ENCODE measurements around the gene SRR. TPM values are rescaled to one million over a fixed set of nuclear protein-coding genes. Genes with fewer than 3 reads are reported as not detected.

Gene SRR
- total RNA-seq, 1 experiment from 2014 or later: 13.3 TPM

- Histone ChIP-seq H3K79me2 (ENCODE audit: low read length) (peaks cover 19% of the 10 kb centered on the region), H3K36me3 (ENCODE audit: insufficient read depth, low read length) (no peaks in the 10 kb centered on the region), H3K4me1 (ENCODE audit: low read length) (peaks cover 3% of the 10 kb centered on the region; the same call in 1 of the 2 replicates), H4K20me1 (ENCODE audit: insufficient read depth, low read depth, low read length) (no peaks in the 10 kb centered on the region), H3K27me3 (ENCODE audit: low read length) (no peaks in the 10 kb centered on the region), H3K27ac (ENCODE audit: low read length) (no peak overlapping the region), H3K9ac (ENCODE audit: low read length) (no peak overlapping the region), H2AFZ (ENCODE audit: low read length) (no peak overlapping the region), H3K9me3 (ENCODE audit: low read length) (no peaks in the 10 kb centered on the region), H3K4me3 (ENCODE audit: low read length) (no peak overlapping the region), H3K9me2 (replicated peaks; ENCODE audit: insufficient read depth, low read length) (no peaks in the 10 kb centered on the region), H3K4me2 (ENCODE audit: low read depth, low read length, poor library complexity, severe bottlenecking) (no peak overlapping the region)
- DNase-seq: no peak
These were observed 54.2 kb downstream of the SRR start for GRCh38 chr17:2357931-2358434.

- Histone ChIP-seq H3K36me3 (ENCODE audit: insufficient read depth, low read length) (no peaks in the 10 kb centered on the region), H3K9me3 (ENCODE audit: low read length) (no peaks in the 10 kb centered on the region)
These were observed 57.4 kb downstream of the SRR start for GRCh38 chr17:2361010-2361760.

GRCh38 chr17:2362016-2362415, 58.3 kb downstream of the SRR start:
- no peaks in the 10 kb centered on the region for H3K36me3 ChIP-seq (ENCODE audit: insufficient read depth, low read length)

More at GRCh38 chr17:2361010-2361760, 57.4 kb downstream of the SRR start:
- peaks cover 10% of the 10 kb centered on the region; the same call in 1 of the 2 replicates for H3K79me2 ChIP-seq (ENCODE audit: low read length)
- no peak for DNase-seq
- no peaks in the 10 kb centered on the region for H3K4me1 ChIP-seq (ENCODE audit: low read length)
- no peak overlapping the region for H2AFZ ChIP-seq (ENCODE audit: low read length)
- H3K9me2 ChIP-seq (replicated peaks; ENCODE audit: insufficient read depth, low read length): no peaks in the 10 kb centered on the region
- no peak overlapping the region for H3K4me2 ChIP-seq (ENCODE audit: low read depth, low read length, poor library complexity, severe bottlenecking)
- H3K27ac ChIP-seq (ENCODE audit: low read length): no peak overlapping the region
- no peak overlapping the region for H3K4me3 ChIP-seq (ENCODE audit: low read length)
- no peak overlapping the region for H3K9ac ChIP-seq (ENCODE audit: low read length)
- H3K27me3 ChIP-seq (ENCODE audit: low read length): no peaks in the 10 kb centered on the region
- H4K20me1 ChIP-seq (ENCODE audit: insufficient read depth, low read depth, low read length): no peaks in the 10 kb centered on the region

GRCh38 chr17:2362416-2362815, 58.7 kb downstream of the SRR start:
- no peak overlapping the region for H3K27ac ChIP-seq (ENCODE audit: low read length)
- no peaks in the 10 kb centered on the region for H3K27me3 ChIP-seq (ENCODE audit: low read length)
- no peaks in the 10 kb centered on the region for H3K36me3 ChIP-seq (ENCODE audit: insufficient read depth, low read length)
- H3K4me1 ChIP-seq (ENCODE audit: low read length): no peaks in the 10 kb centered on the region
- no peak overlapping the region for H2AFZ ChIP-seq (ENCODE audit: low read length)
- H3K4me2 ChIP-seq (ENCODE audit: low read depth, low read length, poor library complexity, severe bottlenecking): no peak overlapping the region
- H3K9ac ChIP-seq (ENCODE audit: low read length): no peak overlapping the region
- DNase-seq: no peak
- H3K4me3 ChIP-seq (ENCODE audit: low read length): no peak overlapping the region
- H4K20me1 ChIP-seq (ENCODE audit: insufficient read depth, low read depth, low read length): no peaks in the 10 kb centered on the region
- H3K79me2 ChIP-seq (ENCODE audit: low read length): peaks cover 5% of the 10 kb centered on the region; the same call in 1 of the 2 replicates
- H3K9me2 ChIP-seq (replicated peaks; ENCODE audit: insufficient read depth, low read length): no peaks in the 10 kb centered on the region
- H3K9me3 ChIP-seq (ENCODE audit: low read length): no peaks in the 10 kb centered on the region

More at GRCh38 chr17:2362016-2362415, 58.3 kb downstream of the SRR start:
- Histone ChIP-seq H3K79me2 (ENCODE audit: low read length) (peaks cover 8% of the 10 kb centered on the region; the same call in 1 of the 2 replicates), H3K9ac (ENCODE audit: low read length) (no peak overlapping the region), H3K27me3 (ENCODE audit: low read length) (no peaks in the 10 kb centered on the region), H3K9me2 (replicated peaks; ENCODE audit: insufficient read depth, low read length) (no peaks in the 10 kb centered on the region), H4K20me1 (ENCODE audit: insufficient read depth, low read depth, low read length) (no peaks in the 10 kb centered on the region), H3K4me3 (ENCODE audit: low read length) (no peak overlapping the region), H3K4me2 (ENCODE audit: low read depth, low read length, poor library complexity, severe bottlenecking) (no peak overlapping the region), H2AFZ (ENCODE audit: low read length) (no peak overlapping the region), H3K27ac (ENCODE audit: low read length) (no peak overlapping the region), H3K9me3 (ENCODE audit: low read length) (no peaks in the 10 kb centered on the region), H3K4me1 (ENCODE audit: low read length) (no peaks in the 10 kb centered on the region)
- no peak for DNase-seq

GRCh38 chr17:2362881-2363280, 59.1 kb downstream of the SRR start:
- no peaks in the 10 kb centered on the region for H3K9me2 ChIP-seq (replicated peaks; ENCODE audit: insufficient read depth, low read length)
- H3K4me3 ChIP-seq (ENCODE audit: low read length): no peak overlapping the region
- peaks cover 4% of the 10 kb centered on the region; the same call in 1 of the 2 replicates for H3K79me2 ChIP-seq (ENCODE audit: low read length)
- H2AFZ ChIP-seq (ENCODE audit: low read length): no peak overlapping the region
- H3K4me1 ChIP-seq (ENCODE audit: low read length): no peaks in the 10 kb centered on the region
- no peak overlapping the region for H3K27ac ChIP-seq (ENCODE audit: low read length)
- H3K9ac ChIP-seq (ENCODE audit: low read length): no peak overlapping the region
- H3K4me2 ChIP-seq (ENCODE audit: low read depth, low read length, poor library complexity, severe bottlenecking): no peak overlapping the region
- H3K9me3 ChIP-seq (ENCODE audit: low read length): no peaks in the 10 kb centered on the region
- no peaks in the 10 kb centered on the region for H3K27me3 ChIP-seq (ENCODE audit: low read length)
- no peak for DNase-seq
- H3K36me3 ChIP-seq (ENCODE audit: insufficient read depth, low read length): no peaks in the 10 kb centered on the region
- no peaks in the 10 kb centered on the region for H4K20me1 ChIP-seq (ENCODE audit: insufficient read depth, low read depth, low read length)

- Histone ChIP-seq H3K36me3 (ENCODE audit: insufficient read depth, low read length) (no peaks in the 10 kb centered on the region), H2AFZ (ENCODE audit: low read length) (no peak overlapping the region), H4K20me1 (ENCODE audit: insufficient read depth, low read depth, low read length) (no peaks in the 10 kb centered on the region), H3K9me3 (ENCODE audit: low read length) (no peaks in the 10 kb centered on the region), H3K27me3 (ENCODE audit: low read length) (no peaks in the 10 kb centered on the region), H3K4me1 (ENCODE audit: low read length) (no peaks in the 10 kb centered on the region), H3K9ac (ENCODE audit: low read length) (no peak overlapping the region), H3K79me2 (ENCODE audit: low read length) (no peaks in the 10 kb centered on the region), H3K4me3 (ENCODE audit: low read length) (no peak overlapping the region), H3K9me2 (replicated peaks; ENCODE audit: insufficient read depth, low read length) (no peaks in the 10 kb centered on the region), H3K27ac (ENCODE audit: low read length) (no peak overlapping the region), H3K4me2 (ENCODE audit: low read depth, low read length, poor library complexity, severe bottlenecking) (no peak overlapping the region)
- no peak for DNase-seq
These were observed 59.6 kb downstream of the SRR start for GRCh38 chr17:2363318-2363717.

- no peaks in the 10 kb centered on the region for H3K36me3 ChIP-seq (ENCODE audit: insufficient read depth, low read length)
- no peak overlapping the region for H2AFZ ChIP-seq (ENCODE audit: low read length)
- no peak overlapping the region for H3K9ac ChIP-seq (ENCODE audit: low read length)
- no peak overlapping the region for H3K27ac ChIP-seq (ENCODE audit: low read length)
- no peaks in the 10 kb centered on the region for H3K27me3 ChIP-seq (ENCODE audit: low read length)
- no peak overlapping the region for H3K4me3 ChIP-seq (ENCODE audit: low read length)
- DNase-seq: no peak
- H3K4me1 ChIP-seq (ENCODE audit: low read length): no peaks in the 10 kb centered on the region
- no peaks in the 10 kb centered on the region for H3K79me2 ChIP-seq (ENCODE audit: low read length)
- H3K4me2 ChIP-seq (ENCODE audit: low read depth, low read length, poor library complexity, severe bottlenecking): no peak overlapping the region
- no peaks in the 10 kb centered on the region for H3K9me2 ChIP-seq (replicated peaks; ENCODE audit: insufficient read depth, low read length)
- no peaks in the 10 kb centered on the region for H3K9me3 ChIP-seq (ENCODE audit: low read length)
- no peaks in the 10 kb centered on the region for H4K20me1 ChIP-seq (ENCODE audit: insufficient read depth, low read depth, low read length)
These were observed 60.4 kb downstream of the SRR start for GRCh38 chr17:2363851-2364762.

- no peak for DNase-seq
- H3K9me2 ChIP-seq (replicated peaks; ENCODE audit: insufficient read depth, low read length): no peaks in the 10 kb centered on the region
- H3K4me2 ChIP-seq (ENCODE audit: low read depth, low read length, poor library complexity, severe bottlenecking): no peak overlapping the region
- no peaks in the 10 kb centered on the region for H3K79me2 ChIP-seq (ENCODE audit: low read length)
- no peaks in the 10 kb centered on the region for H3K9me3 ChIP-seq (ENCODE audit: low read length)
- no peaks in the 10 kb centered on the region for H3K4me1 ChIP-seq (ENCODE audit: low read length)
- no peak overlapping the region for H2AFZ ChIP-seq (ENCODE audit: low read length)
- H4K20me1 ChIP-seq (ENCODE audit: insufficient read depth, low read depth, low read length): no peaks in the 10 kb centered on the region
- no peak overlapping the region for H3K4me3 ChIP-seq (ENCODE audit: low read length)
- H3K36me3 ChIP-seq (ENCODE audit: insufficient read depth, low read length): no peaks in the 10 kb centered on the region
- no peak overlapping the region for H3K27ac ChIP-seq (ENCODE audit: low read length)
- no peaks in the 10 kb centered on the region for H3K27me3 ChIP-seq (ENCODE audit: low read length)
- H3K9ac ChIP-seq (ENCODE audit: low read length): no peak overlapping the region
These were observed 61.0 kb downstream of the SRR start for GRCh38 chr17:2364763-2365116.
